HepG2 (cell line): ENCODE data around the gene NCMAP. TPM values are rescaled to one million over a fixed set of nuclear protein-coding genes. Genes with fewer than 3 reads are reported as not detected.

ENCODE experiments used
- ATAC-seq: fragments of 200-7000 bp; cut with Tn5 transposase; 3 replicates; pipeline ENCODE4 v1.9.1; 2020; ENCODE audit warnings: mild to moderate bottlenecking, moderate library complexity
- BruUV-seq: library from RNA; stranded (reverse); fragments of 400-500 nt; replicated peaks from 2 replicates; lab custom pipeline; 2021; lab: Mats Ljungman, UMichigan
- CTCF ChIA-PET: fragments of 300-600 bp; formaldehyde crosslinking; extraction: SDS; loops from one replicate; lab custom pipeline; 2021; ENCODE audit warnings: low total read pairs, inconsistent platforms, low intra/inter-chr PET ratio; lab: Yijun Ruan, JAX
- POLR2A ChIA-PET: fragments of 350-600 bp; sonication (Branson Sonifier 250); formaldehyde crosslinking; loops from one replicate; lab custom pipeline; 2020; ENCODE audit warnings: antibody characterized with exemption, inconsistent platforms; lab: Yijun Ruan, JAX
- DNase-seq: peaks from one replicate; pipeline ENCODE4 v3.0.0-alpha.2; 2015; ENCODE audit warnings: low spot score
- FAIRE-seq: peaks from 3 replicates; lab custom pipeline; 2011; peaks lifted over from hg19 to GRCh38; lab: Jason Lieb, UNC
- H2AFZ ChIP-seq: one replicate; pipeline ENCODE4 v1.6.1; 2011; ENCODE audit warnings: low read length, inconsistent platforms
- H3K27ac ChIP-seq: fragments of 300-600 bp; 3 replicates; pipeline ENCODE4 v1.8.0; 2011; ENCODE audit warnings: mixed run types, mild to moderate bottlenecking, mixed read lengths, low read length, inconsistent platforms; ENCODE audit not compliant: insufficient read depth; ENCODE audit errors: extremely low read length
- H3K27me3 ChIP-seq, 2 experiments: fragments of 200-600 bp in 1 of 2; 2 replicates in 1 of 2; 3 replicates in 1 of 2; pipeline versions ENCODE4 v1.6.0 to v1.8.0; 2011; ENCODE audit warnings: low read length in 2 of 2, mild to moderate bottlenecking in 2 of 2, moderate library complexity in 2 of 2, inconsistent platforms in 1 of 2; ENCODE audit not compliant: insufficient read depth in 2 of 2, control insufficient read depth in 1 of 2
- H3K36me3 ChIP-seq, 2 experiments: fragments of 200-600 bp in 1 of 2; replicated peaks in 1 of 2; 2 replicates in 1 of 2; 3 replicates in 1 of 2; pipeline versions ENCODE4 v1.5.1 to v1.8.0; 2011; ENCODE audit warnings: low read length in 2 of 2, inconsistent platforms in 1 of 2; ENCODE audit not compliant: insufficient read depth in 2 of 2, control insufficient read depth in 1 of 2
- H3K4me1 ChIP-seq: 2 replicates; pipeline ENCODE4 v1.5.1; 2012; ENCODE audit warnings: low read length, inconsistent platforms; ENCODE audit not compliant: insufficient read depth
- H3K4me2 ChIP-seq: 2 replicates; pipeline ENCODE4 v1.6.0; 2011; ENCODE audit warnings: low read depth, low read length, inconsistent platforms
- H3K4me3 ChIP-seq, 3 experiments: fragments of 200-600 bp in 1 of 3; sonication (generic), shearing (Covaris generic) in 1 of 3; replicated peaks in 1 of 3; 2 replicates each; pipeline ENCODE4 v1.5.1; 2011 to 2016; ENCODE audit warnings: low read length in 3 of 3, inconsistent platforms in 2 of 3, low read depth in 2 of 3, mild to moderate bottlenecking in 2 of 3, control low read depth in 1 of 3, mixed read lengths in 1 of 3; ENCODE audit not compliant: insufficient read depth in 1 of 3
- H3K79me2 ChIP-seq: one replicate; pipeline ENCODE4 v1.6.1; 2011; ENCODE audit warnings: low read length, inconsistent platforms; ENCODE audit not compliant: insufficient read depth
- H3K9ac ChIP-seq: 2 replicates; pipeline ENCODE4 v1.6.0; 2011; ENCODE audit warnings: mild to moderate bottlenecking, low read depth, low read length, inconsistent platforms; ENCODE audit not compliant: insufficient read depth
- H3K9me3 ChIP-seq: 2 replicates; pipeline ENCODE4 v1.5.1; 2012; ENCODE audit warnings: mild to moderate bottlenecking, low read length
- H4K20me1 ChIP-seq: 2 replicates; pipeline ENCODE4 v1.6.0; 2011; ENCODE audit warnings: inconsistent platforms, mild to moderate bottlenecking, low read length, moderate library complexity; ENCODE audit not compliant: insufficient read depth
- HBP1 ChIP-seq: IDR thresholded peaks from 2 replicates; pipeline ENCODE4 v1.6.1; 2016; ENCODE audit warnings: low read depth, control low read depth
- MEIS1 ChIP-seq: sonication (generic); formaldehyde crosslinking; IDR thresholded peaks from 2 replicates; pipeline ENCODE4 v1.9.0; 2021; ENCODE audit warnings: mild to moderate bottlenecking, missing genetic modification reagents, moderate library complexity, borderline replicate concordance
- MIER3 ChIP-seq: IDR thresholded peaks from 2 replicates; pipeline ENCODE4 v1.6.1; 2016; ENCODE audit warnings: missing compliant biosample characterization, borderline replicate concordance
- SNRNP70 ChIP-seq: fragments of 200-400 bp; formaldehyde crosslinking; IDR thresholded peaks from 2 replicates; pipeline ENCODE4 v1.6.1; 2017; ENCODE audit warnings: mild to moderate bottlenecking, low read depth, low read length, moderate library complexity
- ZFP91 ChIP-seq: sonication (generic); formaldehyde crosslinking; IDR thresholded peaks from 2 replicates; pipeline ENCODE4 v1.9.0; 2022; ENCODE audit warnings: missing genetic modification reagents, mild to moderate bottlenecking, borderline replicate concordance
- ZNF598 ChIP-seq: sonication (generic); formaldehyde crosslinking; IDR thresholded peaks from 2 replicates; pipeline ENCODE4 v1.5.1; 2020; ENCODE audit warnings: mild to moderate bottlenecking, missing genetic modification reagents, borderline replicate concordance
- ZNF678 ChIP-seq: sonication (generic); formaldehyde crosslinking; IDR thresholded peaks from 2 replicates; pipeline ENCODE4 v1.4.0; 2020; ENCODE audit warnings: mild to moderate bottlenecking, missing genetic modification reagents
- WGBS: methylation state at CpG from one replicate; pipeline ENCODE4 v1.1.6; 2017; ENCODE audit warnings: low lambda C conversion rate; 5-methylcytosine and 5-hydroxymethylcytosine counted together
- in situ Hi-C: cut with HindIII; loops from 2 replicates; pipeline ENCODE4 v1.10.0; 2017; ENCODE audit warnings: low pct_unique_long_range_greater_than_20kb; ENCODE audit not compliant: extremely low pct_ligation_motif_present
- intact Hi-C: fragments of 100-400 bp; cut with micrococcal nuclease; formaldehyde crosslinking; loops from one replicate; pipeline ENCODE4 v1.10.0; 2022; ENCODE audit not compliant: unreplicated experiment
- polyA plus RNA-seq, 8 experiments: library from polyadenylated mRNA; depleted of rRNA in 3 of 8; stranded (reverse) in 7 of 8; unstranded in 1 of 8; fragments of >200 nt; fragmentation: Illumina TruSeq in 4 of 8; extraction: Trizol in 4 of 8; gene quantifications; 2 replicates each; pipeline versions ENCODE4 v1.2.1 to v1.2.3, GENCODE V29; 2011 to 2016; ENCODE audit warnings: low read depth in 4 of 8, missing spikeins in 1 of 8, mixed read lengths in 1 of 8; ENCODE audit not compliant: insufficient read depth in 1 of 8
- total RNA-seq, 5 experiments: library from RNA; depleted of rRNA; stranded (reverse); fragments of >200 nt; fragmentation: Illumina TruSeq; extraction: Trizol; gene quantifications; 2 replicates each; pipeline ENCODE4 v1.2.3, GENCODE V29; 2016; ENCODE audit warnings: low read depth in 1 of 5

NCMAP gene
- total and polyA plus RNA-seq, 2 of the 13 experiments (the other 11 are each of a cell fraction or from before 2014, with no cell fraction given): 2.7 to 20.0 TPM

GRCh38 chr1:24599265-24599664, 43.4 kb downstream of the NCMAP start:
- no TSS peak for BruUV-seq
- H3K9me3 ChIP-seq: no peaks in the 10 kb centered on the region
- CTCF ChIA-PET: no interaction called here

More at GRCh38 chr1:24599265-24599664, 43.4 kb downstream of the NCMAP start:
- 96% methylated on average over 3 of the region's 3 CpGs for WGBS
- Histone ChIP-seq H3K27me3 (no peaks in the 10 kb centered on the region), H3K79me2 (no peaks in the 10 kb centered on the region), H4K20me1 (no peaks in the 10 kb centered on the region), H3K36me3 (no peaks in the 10 kb centered on the region; a peak in 1 of 5 replicates), H3K4me3 (no peak overlapping the region), H3K9ac (no peak overlapping the region), H2AFZ (no peak overlapping the region), H3K4me2 (no peak overlapping the region), H3K4me1 (no peaks in the 10 kb centered on the region), H3K27ac (no peak overlapping the region)
- ATAC-seq (no peak), FAIRE-seq (no peak), DNase-seq (no peak)
- POLR2A ChIA-PET: no interaction called here
- intact Hi-C loops: no loop called here
- TF ChIP-seq MIER3: no peak
- no peak for TF ChIP-seq HBP1 (CRISPR knock-in tag)
- TF ChIP-seq SNRNP70: no peak
- no peak for TF ChIP-seq ZNF678 (CRISPR knock-in tag)
- no peak for TF ChIP-seq MEIS1
- no peak for TF ChIP-seq ZNF598 (CRISPR knock-in tag)
- no peak for TF ChIP-seq ZFP91 (CRISPR knock-in tag)
- in situ Hi-C loops: no loop called here
